ES-I3 (cell line): ENCODE measurements around the gene PIK3CD.
"Not testable (repeated sequence)": the region's sequence is repeated elsewhere in the genome, so short reads cannot be mapped to it uniquely, and the experiment has no call there.

Source experiments
- H3K36me3 ChIP-seq: 2 replicates; pipeline ENCODE4 v1.6.1; 2013; ENCODE audit warnings: mild to moderate bottlenecking, low read length, control low read depth, moderate library complexity; ENCODE audit not compliant: insufficient read depth
- H3K4me1 ChIP-seq: 2 replicates; pipeline ENCODE4 v1.6.1; 2013; ENCODE audit warnings: mild to moderate bottlenecking, control low read depth, low read length; ENCODE audit not compliant: insufficient read depth
- H3K9ac ChIP-seq: 2 replicates; pipeline ENCODE4 v1.6.1; 2013; ENCODE audit warnings: low read depth, mild to moderate bottlenecking, low read length, moderate library complexity
- H3K9me3 ChIP-seq: 2 replicates; pipeline ENCODE4 v1.6.1; 2013; ENCODE audit warnings: mild to moderate bottlenecking, low read length, moderate library complexity; ENCODE audit not compliant: control insufficient read depth, insufficient read depth

The PIK3CD gene

DNA sequence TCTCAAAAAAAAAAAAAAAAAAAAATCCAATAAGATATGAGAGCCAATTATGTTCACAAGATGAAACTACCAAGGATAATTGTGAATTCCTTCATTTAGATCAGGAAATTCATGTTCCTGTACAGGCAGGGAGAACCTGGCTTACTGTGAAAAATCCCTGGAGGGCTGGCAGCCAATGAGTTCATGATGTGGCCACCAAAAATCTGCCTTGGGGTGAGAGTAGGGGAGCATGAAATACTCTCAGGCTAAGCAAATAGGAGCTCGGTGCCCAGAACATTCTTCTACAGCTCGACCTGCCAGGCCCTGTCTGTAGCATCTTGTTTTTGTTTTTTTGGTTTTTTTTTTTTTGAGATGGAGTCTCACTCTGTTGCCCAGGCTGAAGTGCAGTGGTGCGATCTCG lies 50.1 kb downstream of the PIK3CD start:
- Histone ChIP-seq H3K9me3 (no peaks in the 10 kb centered on the region), H3K4me1 (peaks cover 11% of the 10 kb centered on the region), H3K9ac (no peak overlapping the region), H3K36me3 (no peaks in the 10 kb centered on the region)

DNA sequence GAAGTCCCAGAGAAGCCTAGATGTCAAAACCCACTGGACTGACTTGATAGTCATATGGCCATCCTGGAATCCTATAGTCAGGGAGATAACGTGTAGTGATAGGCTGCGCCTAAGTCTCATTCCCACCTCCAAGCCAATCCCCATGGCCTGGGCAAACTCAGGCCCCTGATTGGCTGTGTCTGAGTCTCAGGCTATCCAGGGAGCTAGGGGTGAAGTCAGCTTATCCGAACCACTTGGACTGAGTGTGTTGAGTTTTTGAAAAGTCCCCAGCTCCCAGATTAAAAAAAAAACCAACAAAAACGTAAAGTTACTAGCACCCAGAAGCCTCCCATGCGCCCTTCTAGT lies 51.6 kb downstream of the PIK3CD start:
- no peak overlapping the region for H3K9ac ChIP-seq
- peaks cover 11% of the 10 kb centered on the region for H3K4me1 ChIP-seq
- no peaks in the 10 kb centered on the region for H3K36me3 ChIP-seq
- no peaks in the 10 kb centered on the region for H3K9me3 ChIP-seq

DNA sequence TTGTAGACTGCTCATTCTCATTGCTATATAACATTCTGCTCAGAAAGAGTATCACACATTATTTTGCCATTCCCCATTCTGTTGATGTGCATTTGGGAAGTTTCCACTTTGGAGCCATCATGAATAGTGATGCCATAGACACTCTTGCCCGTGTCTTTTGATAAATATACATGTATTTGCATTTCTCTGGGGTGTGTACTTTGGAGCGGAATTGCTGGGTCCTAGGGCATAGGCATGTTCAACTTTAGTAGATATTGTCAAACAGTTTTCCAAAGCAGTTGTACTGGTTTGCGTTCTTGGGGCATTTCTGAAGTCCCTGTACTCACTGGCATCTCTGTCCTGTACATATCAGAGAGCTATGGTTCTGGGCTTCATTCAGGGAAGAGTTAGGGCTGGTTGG lies 52.1 kb downstream of the PIK3CD start:
- no peak overlapping the region for H3K9ac ChIP-seq
- no peaks in the 10 kb centered on the region for H3K36me3 ChIP-seq
- peaks cover 11% of the 10 kb centered on the region for H3K4me1 ChIP-seq
- H3K9me3 ChIP-seq, result no peaks in the 10 kb centered on the region

DNA sequence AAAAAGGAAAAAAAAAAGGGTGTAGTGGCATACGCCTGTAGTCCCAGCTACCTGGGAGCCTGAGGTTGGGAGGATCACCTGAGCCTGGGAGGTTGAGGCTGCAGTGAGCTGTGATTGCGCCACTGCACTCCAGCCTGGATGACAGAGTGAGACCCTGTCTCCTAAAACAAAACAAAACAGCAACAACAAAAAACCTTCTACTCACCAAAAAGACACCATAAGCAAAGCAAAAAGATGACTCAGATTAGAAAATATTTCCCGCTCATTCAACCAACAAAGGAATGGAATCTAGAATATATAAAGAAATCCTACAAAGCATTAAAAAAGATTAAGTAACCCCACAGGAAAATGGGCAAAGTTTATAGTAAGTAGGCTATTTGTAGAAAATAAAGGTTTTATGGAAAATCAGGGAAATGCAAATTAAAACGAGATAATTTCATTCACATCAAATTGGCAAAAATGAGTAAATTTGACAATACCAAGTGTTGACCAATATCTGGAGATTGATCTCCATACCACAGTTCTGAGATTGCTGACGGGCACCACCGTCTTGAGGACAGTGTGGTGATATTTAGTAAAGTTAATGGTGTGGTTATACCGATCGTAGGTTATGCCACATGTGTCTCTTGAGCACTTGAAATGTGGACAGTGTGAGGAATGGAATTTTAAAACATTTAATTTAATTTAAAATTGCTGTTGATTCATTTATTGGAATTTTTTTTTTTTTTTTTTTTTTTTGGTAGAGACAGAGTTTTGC lies 54.0 kb downstream of the PIK3CD start:
- no peaks in the 10 kb centered on the region for H3K36me3 ChIP-seq
- H3K4me1 ChIP-seq, result peaks cover 6% of the 10 kb centered on the region
- H3K9ac ChIP-seq, result no peak overlapping the region
- H3K9me3 ChIP-seq, result no peaks in the 10 kb centered on the region

DNA sequence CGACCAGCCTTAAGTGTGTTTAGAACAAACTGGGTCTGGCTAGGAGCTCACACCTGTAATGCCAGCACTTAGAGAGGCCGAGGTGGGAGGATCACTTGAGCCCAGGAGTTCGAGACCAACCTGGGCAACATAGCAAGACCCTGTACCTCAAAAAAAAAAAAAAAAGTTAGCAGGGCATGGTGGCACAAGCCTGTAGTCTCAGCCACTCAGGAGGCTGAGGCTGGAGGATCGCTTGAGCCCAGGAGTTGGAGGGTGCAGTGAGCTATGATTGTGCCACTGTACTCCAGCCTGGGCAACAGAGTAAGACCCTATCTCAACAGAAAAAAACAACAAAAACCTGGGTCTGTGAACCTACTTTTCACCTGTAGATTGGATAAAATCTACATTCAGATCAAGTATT lies 54.6 kb downstream of the PIK3CD start:
- Histone ChIP-seq H3K36me3 (no peaks in the 10 kb centered on the region), H3K4me1 (no peaks in the 10 kb centered on the region; the same call in 1 of the 2 replicates), H3K9me3 (no peaks in the 10 kb centered on the region), H3K9ac (no peak overlapping the region)

DNA sequence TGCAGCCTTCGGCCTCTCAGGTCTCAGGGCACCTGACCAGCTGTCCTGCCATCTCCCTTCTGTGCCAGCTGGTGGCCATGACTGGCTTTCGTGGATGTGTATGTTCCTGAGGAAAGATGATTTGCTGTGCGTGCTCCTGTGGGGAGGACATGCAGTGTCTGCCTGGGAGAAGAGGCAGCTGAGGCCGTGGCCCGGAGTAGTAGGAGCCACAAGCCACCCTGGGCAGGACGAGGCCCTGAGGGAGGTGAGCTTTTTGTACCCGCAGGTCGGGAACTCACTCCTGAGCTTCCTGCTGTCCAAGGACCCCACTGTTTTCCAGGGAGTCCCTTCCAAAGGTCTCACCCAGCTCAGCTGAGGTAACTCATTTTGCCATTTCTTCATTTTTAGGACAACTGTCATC lies 58.5 kb downstream of the PIK3CD start:
- H3K9ac ChIP-seq, result no peak overlapping the region
- H3K36me3 ChIP-seq, result no peaks in the 10 kb centered on the region; the same call in 1 of the 2 replicates
- no peaks in the 10 kb centered on the region for H3K9me3 ChIP-seq
- H3K4me1 ChIP-seq, result peaks cover 4% of the 10 kb centered on the region; the same call in 1 of the 2 replicates

DNA sequence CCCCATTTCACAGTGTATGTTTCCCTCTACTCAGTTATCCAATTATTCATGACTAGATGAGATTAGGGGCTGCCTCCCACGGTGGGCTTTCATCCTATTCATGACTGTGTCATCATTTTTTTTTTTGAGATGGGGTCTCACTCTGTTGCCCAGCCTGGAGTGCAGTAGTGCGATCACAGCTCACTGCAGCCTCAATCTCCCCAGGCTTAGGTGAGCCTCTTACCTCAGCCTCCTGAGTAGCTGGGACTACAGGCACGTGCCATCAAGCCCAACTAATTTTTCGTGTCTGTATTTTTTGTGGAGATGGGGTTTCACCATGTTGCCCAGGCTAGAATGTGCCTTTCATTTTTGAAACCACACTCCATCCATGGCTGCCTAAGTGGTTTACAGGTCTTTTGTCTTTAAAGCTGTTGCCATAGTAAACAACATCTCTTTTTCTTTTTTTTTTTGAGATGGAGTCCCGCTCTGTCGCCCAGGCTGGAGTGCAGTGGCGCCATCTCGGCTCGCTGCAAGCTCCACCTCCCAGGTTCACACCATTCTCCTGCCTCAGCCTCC lies 60.0 kb downstream of the PIK3CD start:
- Histone ChIP-seq H3K9ac (no peak overlapping the region), H3K36me3 (no peaks in the 10 kb centered on the region; the same call in 1 of the 2 replicates), H3K9me3 (no peaks in the 10 kb centered on the region), H3K4me1 (peaks cover 6% of the 10 kb centered on the region; the same call in 1 of the 2 replicates)

DNA sequence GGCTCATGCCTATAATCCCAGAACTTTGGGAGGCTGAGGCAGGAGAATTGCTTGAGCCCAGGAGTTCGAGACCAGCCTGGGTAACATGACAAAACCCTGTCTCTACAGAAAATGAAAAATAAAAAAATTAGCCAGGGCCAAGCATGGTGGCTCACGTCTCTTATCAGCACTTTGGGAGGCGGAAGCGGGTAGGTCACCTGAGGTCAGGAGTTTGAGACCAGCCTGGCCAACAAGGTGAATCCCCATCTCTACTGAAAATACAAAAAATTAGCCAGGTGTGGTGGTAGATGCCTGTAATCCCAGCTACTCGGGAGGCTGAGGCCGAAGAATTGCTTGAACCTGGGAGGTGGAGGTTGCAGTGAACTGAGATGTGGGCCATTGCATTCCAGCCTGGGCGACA lies 61.2 kb downstream of the PIK3CD start:
- H3K9me3 ChIP-seq, H3K36me3 ChIP-seq, H3K9ac ChIP-seq: not testable (repeated sequence)
- H3K4me1 ChIP-seq, result peaks cover 15% of the 10 kb centered on the region; the same call in 1 of the 2 replicates

DNA sequence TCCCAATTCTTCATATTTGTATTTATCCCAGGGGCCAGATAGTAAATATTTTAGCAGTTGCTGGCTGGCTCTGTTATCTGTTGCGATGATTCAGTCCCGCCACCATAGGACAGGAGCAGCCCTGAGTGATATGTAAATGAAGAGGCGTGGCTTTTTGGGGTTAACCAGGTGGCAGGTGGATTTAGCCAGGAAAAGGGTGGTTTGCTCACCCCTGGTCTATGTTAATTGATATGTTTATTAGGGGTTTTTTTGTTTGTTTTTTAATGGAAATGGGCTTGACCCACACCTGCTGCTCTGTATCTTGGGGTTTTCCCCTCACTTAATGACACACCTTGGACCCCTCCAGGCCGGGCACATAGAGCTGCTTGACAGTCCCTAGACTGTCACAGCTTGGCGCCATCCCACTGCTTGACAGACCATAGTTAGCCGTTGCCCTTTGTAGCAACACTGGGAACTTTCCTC lies 62.8 kb downstream of the PIK3CD start:
- no peaks in the 10 kb centered on the region; the same call in 1 of the 2 replicates for H3K36me3 ChIP-seq
- peaks cover 23% of the 10 kb centered on the region; the same call in 1 of the 2 replicates for H3K4me1 ChIP-seq
- H3K9ac ChIP-seq, result no peak overlapping the region
- no peaks in the 10 kb centered on the region for H3K9me3 ChIP-seq

DNA sequence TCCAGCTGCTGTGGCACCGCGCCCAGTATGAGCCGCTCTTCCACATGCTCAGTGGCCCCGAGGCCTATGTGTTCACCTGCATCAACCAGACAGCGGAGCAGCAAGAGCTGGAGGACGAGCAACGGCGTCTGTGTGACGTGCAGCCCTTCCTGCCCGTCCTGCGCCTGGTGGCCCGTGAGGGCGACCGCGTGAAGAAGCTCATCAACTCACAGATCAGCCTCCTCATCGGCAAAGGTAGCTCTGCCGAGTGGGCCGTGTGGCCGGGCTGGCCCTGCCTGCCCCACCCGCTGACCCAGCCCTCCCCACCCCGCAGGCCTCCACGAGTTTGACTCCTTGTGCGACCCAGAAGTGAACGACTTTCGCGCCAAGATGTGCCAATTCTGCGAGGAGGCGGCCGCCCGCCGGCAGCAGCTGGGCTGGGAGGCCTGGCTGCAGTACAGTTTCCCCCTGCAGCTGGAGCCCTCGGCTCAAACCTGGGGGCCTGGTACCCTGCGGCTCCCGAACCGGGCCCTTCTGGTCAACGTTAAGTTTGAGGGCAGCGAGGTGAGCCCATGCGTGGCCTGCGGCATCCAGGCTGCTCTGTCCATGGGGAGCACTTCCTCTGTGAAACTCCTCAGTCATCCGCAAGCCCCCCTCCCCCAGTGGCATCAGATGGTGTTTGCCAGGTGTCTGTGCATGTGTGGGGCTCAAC lies 64.2 kb downstream of the PIK3CD start:
- H3K4me1 ChIP-seq, result peaks cover 23% of the 10 kb centered on the region; the same call in 1 of the 2 replicates

DNA sequence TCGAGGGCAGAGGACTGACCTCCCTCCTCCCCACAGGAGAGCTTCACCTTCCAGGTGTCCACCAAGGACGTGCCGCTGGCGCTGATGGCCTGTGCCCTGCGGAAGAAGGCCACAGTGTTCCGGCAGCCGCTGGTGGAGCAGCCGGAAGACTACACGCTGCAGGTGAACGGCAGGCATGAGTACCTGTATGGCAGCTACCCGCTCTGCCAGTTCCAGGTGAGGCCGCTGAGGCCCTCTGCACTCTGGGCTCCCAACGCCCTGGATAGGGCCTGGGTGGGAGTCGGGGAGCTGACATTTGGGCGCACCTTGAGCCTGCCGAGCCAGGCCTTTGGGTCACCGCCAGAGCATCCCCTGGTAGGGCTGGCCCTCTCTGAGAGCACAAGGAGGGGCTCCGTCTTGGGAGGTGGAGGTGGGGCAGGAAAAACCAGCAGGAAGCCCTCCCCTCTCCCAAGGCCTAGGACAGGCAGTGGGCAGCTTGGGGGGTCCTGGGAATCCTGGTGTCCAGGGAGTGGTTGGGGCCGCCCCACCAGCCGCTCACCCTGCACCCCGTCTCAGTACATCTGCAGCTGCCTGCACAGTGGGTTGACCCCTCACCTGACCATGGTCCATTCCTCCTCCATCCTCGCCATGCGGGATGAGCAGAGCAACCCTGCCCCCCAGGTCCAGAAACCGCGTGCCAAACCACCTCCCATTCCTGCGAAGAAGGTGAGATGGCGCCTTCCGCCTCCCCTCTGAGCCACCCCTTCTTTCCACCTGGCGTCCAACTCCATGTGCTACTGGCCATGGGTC lies 65.1 kb downstream of the PIK3CD start:
- H3K9ac ChIP-seq, result no peak overlapping the region

More for the DNA sequence above, 64.2 kb downstream of the PIK3CD start:
- Histone ChIP-seq H3K36me3 (no peaks in the 10 kb centered on the region; the same call in 1 of the 2 replicates), H3K9ac (no peak overlapping the region), H3K9me3 (no peaks in the 10 kb centered on the region)

DNA sequence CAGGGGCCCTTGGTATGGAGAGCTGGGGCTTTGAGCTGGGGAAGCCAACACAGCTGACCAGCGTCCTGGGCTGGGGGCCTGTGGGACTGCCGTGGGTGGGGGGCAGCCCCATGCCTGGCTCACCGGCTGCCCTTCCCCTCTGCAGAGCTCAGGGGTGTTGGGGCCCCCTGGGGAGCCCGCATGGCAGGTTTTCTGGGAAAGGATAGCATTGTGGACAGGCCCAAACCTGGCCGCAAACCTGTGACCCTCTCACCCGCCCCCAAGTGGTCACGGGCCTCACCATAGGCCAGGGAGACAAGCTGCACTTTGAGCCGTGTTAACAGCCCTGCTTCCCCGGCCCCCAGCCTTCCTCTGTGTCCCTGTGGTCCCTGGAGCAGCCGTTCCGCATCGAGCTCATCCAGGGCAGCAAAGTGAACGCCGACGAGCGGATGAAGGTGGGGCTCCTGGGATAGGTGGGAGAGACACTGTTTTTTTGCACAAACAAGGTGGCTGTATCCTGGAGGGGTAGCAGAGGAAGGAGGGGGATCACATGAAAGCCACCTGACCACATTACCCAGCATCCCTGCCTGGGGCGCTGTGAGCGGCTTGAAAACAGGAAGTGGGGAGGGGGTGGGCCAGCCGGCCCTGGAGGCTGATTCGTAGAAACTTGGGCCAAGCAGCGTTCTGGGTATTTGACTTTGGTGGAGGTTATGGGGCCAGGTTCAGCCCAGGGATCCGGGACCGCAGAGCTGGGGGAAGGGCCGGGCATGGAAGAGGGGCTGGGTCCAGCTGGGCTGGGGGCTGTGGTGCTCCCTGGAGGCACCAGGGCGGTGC lies 65.9 kb downstream of the PIK3CD start:
- peaks cover 23% of the 10 kb centered on the region; the same call in 1 of the 2 replicates for H3K4me1 ChIP-seq

More for the DNA sequence above, 65.1 kb downstream of the PIK3CD start:
- peaks cover 23% of the 10 kb centered on the region; the same call in 1 of the 2 replicates for H3K4me1 ChIP-seq
- H3K36me3 ChIP-seq, result no peaks in the 10 kb centered on the region; the same call in 1 of the 2 replicates
- no peaks in the 10 kb centered on the region for H3K9me3 ChIP-seq

DNA sequence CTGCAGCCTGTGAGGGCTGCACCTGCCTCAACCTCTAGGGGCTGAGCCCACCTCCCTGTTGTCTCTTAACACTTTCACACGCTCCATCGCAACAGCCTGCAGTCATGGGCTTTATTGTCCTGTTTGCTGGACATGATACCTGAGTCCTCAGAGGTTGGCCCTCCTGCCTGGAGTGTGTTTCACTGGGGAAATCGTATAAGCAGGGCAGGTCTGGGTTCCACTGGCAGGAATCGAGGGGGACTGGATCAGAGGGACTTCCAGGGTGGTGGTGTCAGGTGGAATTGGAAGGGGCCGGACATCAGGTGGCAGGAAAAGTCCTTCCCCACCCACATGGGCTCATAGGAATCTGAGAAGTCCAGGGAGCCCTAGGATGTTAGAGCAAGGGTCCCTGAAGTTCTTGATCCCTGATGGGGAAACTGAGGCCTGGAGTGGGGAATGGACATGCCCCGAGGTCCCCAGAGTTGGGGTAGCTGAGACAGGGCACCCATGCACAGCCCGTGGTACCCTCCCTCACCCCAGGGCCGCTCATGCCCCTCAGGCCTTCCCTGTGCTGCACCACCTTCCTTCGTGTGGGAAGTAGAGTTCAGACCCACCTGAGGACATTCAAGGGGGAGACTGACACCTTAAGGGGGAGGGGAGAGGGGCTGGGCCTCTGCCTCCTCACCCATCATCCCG lies 66.6 kb downstream of the PIK3CD start:
- Histone ChIP-seq H3K36me3 (peaks cover 9% of the 10 kb centered on the region; the same call in 1 of the 2 replicates), H3K9ac (no peak overlapping the region), H3K9me3 (no peaks in the 10 kb centered on the region), H3K4me1 (peaks cover 23% of the 10 kb centered on the region; the same call in 1 of the 2 replicates)

More for the DNA sequence above, 65.9 kb downstream of the PIK3CD start:
- peak overlapping the region; percentile 4; the same call in 1 of the 2 replicates for H3K9ac ChIP-seq
- H3K36me3 ChIP-seq, result peaks cover 6% of the 10 kb centered on the region; the same call in 1 of the 2 replicates
- no peaks in the 10 kb centered on the region for H3K9me3 ChIP-seq
